Hepatic stellate cell (primary cell): ENCODE results near the gene IRAK2.
"Not testable (repeated sequence)": the region's sequence is repeated elsewhere in the genome, so short reads cannot be mapped to it uniquely, and the experiment has no call there.

Source experiments
- DNase-seq: peaks from one replicate; pipeline ENCODE4 v3.0.0; 2011; ENCODE audit warnings: low spot score

The IRAK2 gene

GRCh38 chr3:10160925-10161324 lies 3.8 kb upstream of the IRAK2 start:
- no peak for DNase-seq

DNA sequence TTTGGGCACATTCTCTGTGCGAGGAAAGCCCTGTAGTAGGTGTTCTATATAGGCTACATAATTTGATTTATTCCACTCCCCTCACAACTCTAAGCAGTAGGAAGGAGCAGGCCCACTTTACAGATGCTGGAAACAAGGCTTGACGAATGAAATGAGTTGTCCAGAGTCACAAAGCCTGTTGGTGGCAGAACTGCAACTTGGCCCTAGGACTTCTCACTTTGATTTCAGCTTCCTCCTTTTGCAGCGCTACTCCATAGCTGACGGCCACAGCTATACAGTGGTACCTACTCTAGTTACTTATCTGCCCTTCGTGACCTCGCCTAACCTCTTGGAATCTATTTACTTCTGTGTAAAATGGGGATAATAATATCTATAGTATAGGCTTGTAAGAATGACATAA lies 2.5 kb upstream of the IRAK2 start:
- DNase-seq = no peak

GRCh38 chr3:10164201-10164545 lies 546 bp upstream of the IRAK2 start:
- DNase-seq = not testable (repeated sequence)

DNA sequence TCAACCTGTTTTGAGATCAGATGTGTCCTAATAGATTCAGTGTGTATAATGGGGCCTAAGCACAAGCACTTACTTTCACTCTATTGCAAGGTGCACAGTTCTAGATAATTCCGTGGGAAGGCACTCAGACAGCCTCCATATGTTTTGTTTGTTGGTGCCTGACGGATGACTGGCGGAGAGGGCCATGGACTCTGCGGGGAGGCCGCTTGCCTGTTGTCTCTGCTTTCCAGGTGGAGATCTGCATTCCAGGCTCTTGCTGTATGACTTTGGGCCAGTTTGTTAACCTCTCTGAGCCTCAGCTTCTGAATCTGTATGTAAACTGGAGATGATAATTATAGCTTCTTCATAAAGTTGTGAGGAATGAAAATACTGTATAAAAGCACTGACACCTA lies 1.5 kb downstream of the IRAK2 start:
- DNase-seq = no peak

DNA sequence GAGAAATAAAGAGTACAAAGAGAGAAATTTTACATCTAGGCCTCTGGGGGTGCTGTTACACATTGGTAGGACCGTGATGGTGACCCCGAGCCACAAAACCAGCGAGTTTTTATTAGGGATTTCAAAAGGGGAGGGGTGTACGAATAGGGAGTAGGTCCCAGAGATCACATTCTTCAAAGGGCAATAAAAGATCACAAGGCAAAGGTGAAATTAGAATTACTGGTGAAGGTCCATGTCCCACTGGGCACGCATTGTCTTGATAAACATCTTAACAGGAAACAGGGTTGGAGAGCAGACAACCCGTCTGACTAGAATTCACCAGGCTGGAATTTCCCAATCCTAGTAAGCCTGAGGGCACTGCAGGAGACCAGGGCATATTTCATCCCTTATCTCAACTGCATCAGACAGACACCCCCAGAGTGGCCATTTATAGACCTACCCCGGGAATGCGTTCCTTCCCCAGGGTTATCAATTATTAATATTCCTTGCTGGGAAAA lies 4.3 kb downstream of the IRAK2 start:
- no peak for DNase-seq

DNA sequence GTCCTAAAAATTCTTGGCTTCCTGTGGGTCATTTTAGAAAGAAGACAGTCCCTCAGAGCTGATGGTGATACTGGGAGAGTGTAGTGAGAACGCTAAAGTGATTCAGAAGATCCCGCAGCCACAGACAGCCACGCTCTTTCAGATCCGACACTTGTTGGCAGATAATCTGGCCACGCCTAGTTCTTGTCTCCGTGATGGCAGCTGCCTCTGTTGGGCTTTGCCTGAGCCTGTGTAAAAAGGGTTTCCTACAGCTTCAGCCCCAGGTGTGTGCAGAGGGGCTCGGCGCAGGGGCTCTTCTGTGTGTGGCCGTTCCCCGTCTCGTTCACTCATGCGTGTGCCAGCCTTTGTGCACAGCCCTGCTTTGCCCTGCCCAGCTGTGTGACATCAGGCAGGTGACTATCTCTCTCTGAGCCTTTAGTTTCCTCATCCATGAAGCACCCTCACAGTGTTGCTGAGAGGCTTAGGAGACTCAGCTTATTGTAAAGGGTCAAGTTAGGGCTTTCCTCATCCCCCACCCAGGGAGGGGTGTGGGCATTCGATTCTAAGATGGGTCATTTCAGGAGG lies 6.3 kb downstream of the IRAK2 start:
- no peak for DNase-seq

DNA sequence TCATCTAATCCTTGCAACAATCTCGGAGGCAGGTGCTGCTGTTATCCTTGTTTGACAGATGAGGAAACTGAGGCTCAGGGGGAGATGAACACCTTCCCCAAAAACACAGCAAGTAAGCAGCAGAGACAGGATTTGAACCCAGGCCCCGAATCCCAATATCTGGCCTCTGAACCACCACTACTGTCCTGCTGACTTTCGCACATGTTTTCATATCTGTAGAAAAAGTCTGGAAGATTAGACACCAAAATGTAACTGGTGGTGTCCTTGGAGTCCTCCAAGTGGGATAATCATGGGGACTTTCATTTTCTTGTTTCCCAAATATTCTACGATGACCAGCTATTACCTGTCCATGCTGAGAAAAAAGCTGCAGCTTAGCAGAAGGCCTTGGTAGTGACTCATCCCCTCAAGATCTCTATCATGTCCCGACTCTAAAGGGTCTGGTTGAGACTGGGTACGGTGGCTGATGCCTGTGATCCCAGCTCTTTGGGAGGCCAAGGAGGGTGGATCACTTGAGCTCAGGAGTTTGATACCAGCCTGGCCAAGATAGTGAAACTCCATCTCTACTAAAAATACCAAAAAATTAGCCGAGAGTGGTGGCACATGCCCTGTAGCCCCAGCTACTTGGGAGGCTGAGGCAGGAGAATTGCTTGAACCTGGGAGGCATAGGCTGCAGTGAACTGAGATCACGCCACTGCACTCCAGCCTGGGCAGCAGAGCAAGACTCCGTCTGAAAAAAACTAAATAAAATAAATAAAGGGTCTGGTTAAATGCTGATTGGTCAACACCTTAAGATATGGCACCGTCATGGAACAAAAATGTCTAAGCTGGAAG lies 8.6 kb downstream of the IRAK2 start:
- DNase-seq = peak; percentile 44

DNA sequence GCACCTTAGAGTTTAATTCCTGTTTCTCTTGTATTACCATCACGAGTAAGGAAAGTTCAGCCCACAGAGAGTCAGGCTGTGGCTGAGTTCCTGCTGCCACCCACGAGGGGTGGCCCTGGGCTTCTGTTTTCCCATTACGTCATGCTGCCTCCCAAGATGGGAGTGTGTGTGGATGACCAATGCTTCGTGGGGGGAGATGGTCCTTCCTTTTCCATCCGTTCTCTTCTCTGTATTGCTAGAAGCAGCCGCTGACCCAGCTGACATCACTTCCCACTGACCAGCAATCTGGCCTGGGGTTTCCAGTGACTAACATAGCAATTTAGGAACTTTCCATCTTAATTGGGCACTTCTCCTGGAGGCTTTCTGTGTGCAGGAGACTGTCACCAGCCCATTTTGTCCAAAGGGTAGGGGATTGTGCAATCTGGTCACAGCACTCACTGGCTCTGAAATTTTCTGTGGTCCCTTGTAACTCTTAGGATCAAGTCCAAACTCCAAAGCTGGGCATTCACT lies 9.3 kb downstream of the IRAK2 start:
- DNase-seq = peak; percentile 96

DNA sequence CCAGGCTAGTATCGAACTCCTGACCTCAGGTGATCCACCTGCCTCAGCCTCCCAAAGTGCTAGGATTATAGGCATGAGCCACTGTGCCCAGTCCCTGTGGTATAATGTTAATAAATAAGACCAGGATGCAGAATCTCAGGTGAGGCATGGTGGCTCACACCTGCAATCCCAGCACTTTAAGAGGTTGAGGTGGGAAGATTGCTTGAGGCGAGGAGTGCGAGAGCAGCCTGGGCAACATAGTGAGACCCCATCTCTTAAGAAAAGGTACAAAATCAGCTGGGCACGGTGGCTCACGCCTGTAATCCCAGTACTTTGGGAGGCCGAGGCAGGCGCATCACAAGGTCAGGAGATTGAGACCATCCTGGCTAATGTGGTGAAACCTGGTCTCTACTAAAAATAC lies 10.6 kb downstream of the IRAK2 start:
- not testable (repeated sequence) for DNase-seq

GRCh38 chr3:10176150-10176549 lies 11.4 kb downstream of the IRAK2 start:
- not testable (repeated sequence) for DNase-seq

- DNase-seq = no peak
Measured at GRCh38 chr3:10177737-10178136, 13.0 kb downstream of the IRAK2 start.

DNA sequence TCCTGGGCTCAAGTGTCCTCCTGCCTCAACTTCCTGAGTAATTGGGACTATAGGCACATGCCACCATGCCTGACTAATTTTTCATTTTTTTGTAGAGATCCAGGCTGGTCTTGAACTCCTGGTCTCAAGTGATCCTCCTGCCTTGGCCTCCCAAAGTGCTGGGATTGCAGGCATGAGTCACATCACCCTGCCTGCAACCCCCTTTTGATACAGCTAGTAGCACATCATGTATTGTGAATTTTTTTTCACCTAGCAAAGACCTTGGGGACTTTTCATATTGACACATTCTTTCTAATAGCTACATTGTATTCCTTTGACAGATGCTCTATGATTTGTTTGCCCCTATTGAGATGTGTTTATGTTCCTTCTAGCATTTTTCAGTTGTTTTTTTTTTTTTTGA lies 14.2 kb downstream of the IRAK2 start:
- DNase-seq = no peak

DNA sequence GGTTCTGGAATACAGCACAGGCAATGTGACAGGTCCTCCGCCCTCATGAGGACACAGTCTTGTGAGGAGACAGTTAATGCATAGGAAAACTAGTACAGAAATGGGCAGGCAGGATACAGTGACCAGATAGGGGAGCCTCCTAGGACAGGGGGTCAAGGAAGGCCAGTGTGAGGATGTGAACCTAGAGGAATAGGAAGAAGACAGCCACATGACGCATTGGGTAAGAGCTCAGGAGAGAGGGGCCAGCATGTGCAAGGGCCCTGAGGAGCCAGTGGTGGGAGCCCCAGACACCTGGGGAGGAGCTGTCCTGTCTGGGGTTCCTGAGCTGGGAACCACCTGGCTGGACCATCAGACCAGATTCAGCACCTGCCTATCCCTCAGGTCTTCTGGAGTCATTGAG lies 15.6 kb downstream of the IRAK2 start:
- no peak for DNase-seq

DNA sequence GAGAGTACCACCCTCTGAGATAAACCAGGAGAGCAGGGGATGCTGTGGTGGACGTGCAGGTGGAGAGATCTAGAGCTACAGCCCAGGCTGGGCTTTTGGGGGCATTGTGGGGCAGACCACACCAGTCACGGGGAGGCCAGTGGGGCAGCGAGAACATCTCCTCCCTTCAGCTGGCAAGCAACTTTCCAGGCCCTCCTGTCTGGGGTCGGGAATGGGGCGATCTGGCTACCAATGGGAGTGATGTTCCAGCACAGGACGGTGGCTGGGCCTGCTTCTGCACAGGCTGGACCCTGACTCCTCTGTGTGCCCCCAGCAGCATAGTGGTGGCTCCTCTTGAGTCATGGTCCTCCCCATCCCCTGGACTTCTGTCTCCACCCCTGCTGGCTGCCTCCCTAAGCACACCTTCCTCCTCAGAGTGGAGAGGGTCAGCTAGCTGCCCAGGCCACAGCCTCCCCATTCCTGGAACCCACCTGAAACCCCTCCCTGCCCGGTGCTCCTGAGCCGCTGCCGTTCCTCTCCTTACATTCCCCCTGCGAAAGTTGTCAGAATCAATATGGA lies 16.1 kb downstream of the IRAK2 start:
- DNase-seq = no peak

- no peak for DNase-seq
Measured at GRCh38 chr3:10182950-10183349, 18.2 kb downstream of the IRAK2 start.

- no peak for DNase-seq
Measured at GRCh38 chr3:10184250-10184649, 19.5 kb downstream of the IRAK2 start.

GRCh38 chr3:10185804-10186762 lies 21.4 kb downstream of the IRAK2 start:
- no peak for DNase-seq

DNA sequence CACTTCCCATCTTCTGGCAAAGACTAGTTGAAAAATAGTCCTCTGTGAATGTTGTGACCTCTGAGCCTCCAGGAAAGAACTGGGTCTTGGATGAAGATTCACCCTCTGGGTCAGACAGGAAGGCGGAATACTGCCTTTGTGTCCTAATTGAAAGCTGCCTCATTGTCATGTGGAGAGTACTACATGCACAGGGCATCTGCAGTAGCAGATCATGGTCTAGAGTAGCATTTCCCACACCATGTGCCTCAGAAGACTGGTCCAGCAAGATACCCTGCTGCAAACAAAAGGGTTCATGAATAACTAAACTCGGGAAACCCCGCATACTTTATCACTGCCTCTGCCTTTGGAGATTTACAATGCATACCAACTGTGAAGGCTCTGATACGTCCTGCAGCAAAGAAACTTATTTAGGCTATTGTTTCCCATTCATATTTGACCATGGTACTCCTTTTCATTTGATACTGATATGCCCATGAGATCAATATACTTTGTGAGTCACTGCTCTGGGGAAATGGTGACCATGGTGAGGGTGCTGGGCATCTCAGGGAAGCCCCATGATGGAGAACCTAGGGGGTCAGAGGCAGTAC lies 22.7 kb downstream of the IRAK2 start:
- no peak for DNase-seq

GRCh38 chr3:10187944-10188343 lies 23.2 kb downstream of the IRAK2 start:
- DNase-seq = no peak

DNA sequence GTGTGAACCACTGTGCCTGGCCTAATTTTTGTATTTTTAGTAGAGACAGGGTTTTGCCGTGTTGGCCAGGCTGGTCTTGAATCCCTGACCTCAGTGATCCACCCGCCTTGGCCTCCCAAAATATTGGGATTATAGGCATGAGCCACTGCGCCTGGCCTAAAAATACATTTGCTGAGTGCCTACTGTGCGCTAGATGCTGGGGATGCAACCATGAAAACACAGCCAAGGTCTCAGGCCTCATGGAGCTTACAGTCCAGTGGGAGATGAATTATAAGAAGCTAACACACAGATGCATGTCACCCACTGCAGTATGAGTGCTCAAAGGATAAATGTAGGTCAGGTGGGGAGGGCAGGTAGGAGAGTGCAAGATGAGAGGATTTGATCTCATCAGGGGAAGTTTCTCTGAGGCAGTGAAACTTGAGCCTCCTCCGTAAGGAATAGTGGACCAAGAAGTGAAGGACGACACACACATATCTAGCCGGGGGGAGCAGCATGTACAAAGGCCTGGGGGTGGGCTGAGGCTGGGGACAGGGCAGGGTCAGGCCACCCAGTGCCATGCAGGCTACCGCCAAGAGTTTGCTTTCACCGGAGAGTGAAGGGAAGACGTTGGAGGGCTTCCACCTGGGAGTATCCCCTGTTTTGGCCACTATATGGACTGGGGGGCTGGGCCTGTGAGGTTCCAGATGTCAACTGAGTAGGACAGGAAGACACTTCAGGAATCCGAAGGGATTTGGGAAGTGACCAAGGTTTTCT lies 24.3 kb downstream of the IRAK2 start:
- no peak for DNase-seq
